PC-9 (cell line): ENCODE measurements around the gene PHYKPL. TPM values are rescaled to one million over a fixed set of nuclear protein-coding genes. Genes with fewer than 3 reads are reported as not detected.

Source experiments
- BruUV-seq: library from RNA; stranded (reverse); fragments of 400-500 nt; replicated peaks from 2 replicates; lab custom pipeline; 2021; lab: Mats Ljungman, UMichigan
- CTCF ChIA-PET: fragments of 300-600 bp; sonication (Branson Sonifier 250); formaldehyde crosslinking; loops from one replicate; lab custom pipeline; 2022; ENCODE audit warnings: antibody characterized with exemption; lab: Charles Lee
- POLR2A ChIA-PET: fragments of 300-600 bp; sonication (Branson Sonifier 250); formaldehyde crosslinking; loops from one replicate; lab custom pipeline; 2022; ENCODE audit warnings: antibody characterized with exemption; ENCODE audit not compliant: unreplicated experiment; lab: Charles Lee
- DNase-seq, 2 experiments: peaks; one replicate each; pipeline versions ENCODE4 v3.0.0 to v3.0.0-alpha.2; 2015 to 2022; ENCODE audit warnings: mixed read lengths in 1 of 2
- H2AFZ ChIP-seq: fragments of 200-600 bp; sonication (generic); 2 replicates; pipeline ENCODE4 v1.8.1; 2017; ENCODE audit warnings: antibody characterized with exemption
- H3F3A ChIP-seq: fragments of 200-600 bp; sonication (generic); 2 replicates; pipeline ENCODE4 v1.8.1; 2017; ENCODE audit warnings: antibody characterized with exemption, mild to moderate bottlenecking, low read depth; ENCODE audit not compliant: insufficient read depth
- H3K27ac ChIP-seq: fragments of 200-600 bp; sonication (generic); 2 replicates; pipeline ENCODE4 v1.6.1; 2016; ENCODE audit warnings: mixed run types
- H3K27me3 ChIP-seq: fragments of 200-600 bp; sonication (generic); 2 replicates; pipeline ENCODE4 v1.6.1; 2016; ENCODE audit warnings: low read depth, mixed run types; ENCODE audit not compliant: insufficient read depth
- H3K36me3 ChIP-seq: fragments of 200-600 bp; sonication (generic); 2 replicates; pipeline ENCODE4 v1.6.1; 2016; ENCODE audit warnings: low read depth, mixed run types
- H3K4me1 ChIP-seq: fragments of 200-600 bp; sonication (generic); replicated peaks from 2 replicates; pipeline ENCODE4 v1.6.1; 2016; ENCODE audit warnings: mixed run types; ENCODE audit not compliant: insufficient read depth
- H3K4me2 ChIP-seq: fragments of 200-600 bp; sonication (generic); 2 replicates; pipeline ENCODE4 v1.6.1; 2017; ENCODE audit warnings: mixed run types
- H3K4me3 ChIP-seq: fragments of 200-600 bp; sonication (generic); 2 replicates; pipeline ENCODE4 v1.6.1; 2016; ENCODE audit warnings: mixed run types
- H3K79me2 ChIP-seq: fragments of 200-600 bp; sonication (generic); 2 replicates; pipeline ENCODE4 v1.6.1; 2017; ENCODE audit warnings: low read depth, mixed run types
- H3K9me2 ChIP-seq: fragments of 200-600 bp; sonication (generic); 2 replicates; pipeline ENCODE4 v1.8.1; 2017; ENCODE audit warnings: mild to moderate bottlenecking; ENCODE audit not compliant: insufficient read depth
- H3K9me3 ChIP-seq: fragments of 200-600 bp; sonication (generic); 2 replicates; pipeline ENCODE4 v1.8.1; 2016; ENCODE audit warnings: low read depth; ENCODE audit not compliant: insufficient read depth
- H4K20me1 ChIP-seq: fragments of 200-600 bp; sonication (generic); 2 replicates; pipeline ENCODE4 v1.8.1; 2017; ENCODE audit not compliant: insufficient read depth
- EZH2 ChIP-seq: fragments of 200-600 bp; sonication (generic); IDR thresholded peaks from 2 replicates; pipeline ENCODE4 v1.8.0; 2017; ENCODE audit warnings: antibody characterized with exemption, low read depth
- intact Hi-C: fragments of 100-400 bp; cut with micrococcal nuclease; formaldehyde crosslinking; loops from one replicate; pipeline ENCODE4 v1.10.0; 2022; ENCODE audit not compliant: unreplicated experiment
- total RNA-seq: library from RNA; stranded (reverse); gene quantifications from 2 replicates; pipeline ENCODE4 v1.2.3, GENCODE V29; 2021
- TF ChIP-seq, protein P1 (sequence below): fragments of 200-600 bp; sonication (generic); conservative IDR thresholded peaks from 2 replicates; pipeline ENCODE4 v1.6.1; 2017; ENCODE audit warnings: mixed run types, antibody characterized with exemption, mild to moderate bottlenecking, moderate library complexity

Gene PHYKPL
- total RNA-seq, 1 experiment from 2014 or later: 73.7 TPM

- no peak for DNase-seq
- H3K36me3 ChIP-seq: peaks cover 17% of the 10 kb centered on the region
- H3K4me2 ChIP-seq: no peak overlapping the region
- no peak overlapping the region for H2AFZ ChIP-seq
- no peak for TF ChIP-seq EZH2
- TF ChIP-seq, protein P1, sequence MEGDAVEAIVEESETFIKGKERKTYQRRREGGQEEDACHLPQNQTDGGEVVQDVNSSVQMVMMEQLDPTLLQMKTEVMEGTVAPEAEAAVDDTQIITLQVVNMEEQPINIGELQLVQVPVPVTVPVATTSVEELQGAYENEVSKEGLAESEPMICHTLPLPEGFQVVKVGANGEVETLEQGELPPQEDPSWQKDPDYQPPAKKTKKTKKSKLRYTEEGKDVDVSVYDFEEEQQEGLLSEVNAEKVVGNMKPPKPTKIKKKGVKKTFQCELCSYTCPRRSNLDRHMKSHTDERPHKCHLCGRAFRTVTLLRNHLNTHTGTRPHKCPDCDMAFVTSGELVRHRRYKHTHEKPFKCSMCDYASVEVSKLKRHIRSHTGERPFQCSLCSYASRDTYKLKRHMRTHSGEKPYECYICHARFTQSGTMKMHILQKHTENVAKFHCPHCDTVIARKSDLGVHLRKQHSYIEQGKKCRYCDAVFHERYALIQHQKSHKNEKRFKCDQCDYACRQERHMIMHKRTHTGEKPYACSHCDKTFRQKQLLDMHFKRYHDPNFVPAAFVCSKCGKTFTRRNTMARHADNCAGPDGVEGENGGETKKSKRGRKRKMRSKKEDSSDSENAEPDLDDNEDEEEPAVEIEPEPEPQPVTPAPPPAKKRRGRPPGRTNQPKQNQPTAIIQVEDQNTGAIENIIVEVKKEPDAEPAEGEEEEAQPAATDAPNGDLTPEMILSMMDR: no peak
- no peak overlapping the region for H3K27ac ChIP-seq
- intact Hi-C loops: no loop called here
- peaks cover 17% of the 10 kb centered on the region for H3K79me2 ChIP-seq
- CTCF ChIA-PET: no interaction called here
- POLR2A ChIA-PET: no interaction called here
- peaks cover 35% of the 10 kb centered on the region for H4K20me1 ChIP-seq
- peaks cover 16% of the 10 kb centered on the region for H3F3A ChIP-seq
- BruUV-seq: no TSS peak
- peaks cover 4% of the 10 kb centered on the region for H3K4me1 ChIP-seq
- no peaks in the 10 kb centered on the region for H3K9me2 ChIP-seq
- no peaks in the 10 kb centered on the region for H3K9me3 ChIP-seq
- no peaks in the 10 kb centered on the region for H3K27me3 ChIP-seq
- H3K4me3 ChIP-seq: no peak overlapping the region
Measured at GRCh38 chr5:178225174-178225573, 7.4 kb downstream of the PHYKPL start.

DNA sequence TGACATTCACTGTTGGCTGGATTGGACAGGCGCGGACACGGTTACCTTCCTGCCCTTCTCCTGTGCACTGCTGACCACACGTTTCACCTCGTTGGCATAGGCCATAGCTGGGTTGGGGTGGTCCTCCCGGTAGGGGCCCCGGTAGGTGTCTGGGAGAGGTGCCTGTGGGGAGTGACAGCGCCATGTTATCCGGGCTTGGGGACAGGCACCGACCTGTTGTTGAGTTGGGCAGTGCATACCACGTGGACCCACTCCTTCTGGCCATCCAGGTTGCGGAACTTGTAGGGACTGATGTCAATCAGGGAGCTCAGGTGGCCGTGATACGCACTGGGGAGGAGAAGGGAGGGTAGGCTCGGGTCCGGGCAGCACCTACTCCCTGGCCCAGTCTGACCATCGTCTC is 8.2 kb downstream of the PHYKPL start:
- Histone ChIP-seq H3K4me2 (no peak overlapping the region), H3K36me3 (peaks cover 16% of the 10 kb centered on the region), H3K27ac (no peak overlapping the region), H2AFZ (no peak overlapping the region), H3K4me3 (no peak overlapping the region), H3K9me3 (no peaks in the 10 kb centered on the region), H3K79me2 (peaks cover 9% of the 10 kb centered on the region), H4K20me1 (peaks cover 33% of the 10 kb centered on the region), H3F3A (peaks cover 23% of the 10 kb centered on the region; the same call in 1 of the 2 replicates), H3K27me3 (no peaks in the 10 kb centered on the region), H3K9me2 (no peaks in the 10 kb centered on the region), H3K4me1 (no peaks in the 10 kb centered on the region)
- intact Hi-C loops: no loop called here
- TF ChIP-seq, protein P1: no peak
- TF ChIP-seq EZH2: no peak
- POLR2A ChIA-PET: no interaction called here
- BruUV-seq: no TSS peak
- CTCF ChIA-PET: interaction anchor here (0.6 kb wide), 1 partner anchor 33 kb away, joined by 3 read pairs; no protein-coding TSS in a partner anchor
- no peak for DNase-seq

GRCh38 chr5:178223828-178224335 is 8.7 kb downstream of the PHYKPL start:
- ChIA-PET POLR2A (no interaction called here), CTCF (interaction anchor here (0.6 kb wide), 1 partner anchor 32 kb away, joined by 3 read pairs; no protein-coding TSS in a partner anchor)
- Histone ChIP-seq H3K4me3 (no peak overlapping the region), H3K9me2 (no peaks in the 10 kb centered on the region), H3K36me3 (peaks cover 15% of the 10 kb centered on the region), H3K27me3 (no peaks in the 10 kb centered on the region), H3K9me3 (no peaks in the 10 kb centered on the region), H3K4me2 (no peak overlapping the region), H3K4me1 (no peaks in the 10 kb centered on the region), H3F3A (peaks cover 27% of the 10 kb centered on the region; the same call in 1 of the 2 replicates), H3K27ac (no peak overlapping the region), H2AFZ (no peak overlapping the region), H4K20me1 (peaks cover 33% of the 10 kb centered on the region), H3K79me2 (peaks cover 4% of the 10 kb centered on the region; the same call in 1 of the 2 replicates)
- no peak for DNase-seq
- TF ChIP-seq, protein P1: no peak
- no peak for TF ChIP-seq EZH2
- intact Hi-C loops: no loop called here
- no TSS peak for BruUV-seq
